Thoracic aorta (tissue), 2 donors: Measurements from ENCODE around the gene GPX4. TPM values are rescaled to one million over a fixed set of nuclear protein-coding genes. Genes with fewer than 3 reads are reported as not detected.

ENCODE experiments used
- ATAC-seq: fragments of 150-250 bp; one replicate; pipeline ENCODE4 v1.8.0; 2017; ENCODE audit warnings: low read depth; ENCODE audit not compliant: insufficient number of reproducible peaks, low FRiP score
- DNase-seq: peaks from one replicate; pipeline ENCODE4 v3.0.0-alpha.2; 2020; ENCODE audit warnings: low spot score
- H3K27ac ChIP-seq, 2 donors: fragments of 200-600 bp; sonication (generic); 1 replicate in 1 of 2; 2 replicates in 1 of 2; pipeline ENCODE4 v1.5.1; 2016; ENCODE audit warnings: mild to moderate bottlenecking in 2 of 2, moderate library complexity in 2 of 2
- H3K27me3 ChIP-seq: fragments of 200-600 bp; sonication (generic); replicated peaks from 2 replicates; pipeline ENCODE4 v1.6.0; 2016; ENCODE audit warnings: mild to moderate bottlenecking; ENCODE audit not compliant: insufficient read depth
- H3K36me3 ChIP-seq: fragments of 200-600 bp; sonication (generic); one replicate; pipeline ENCODE4 v1.5.1; 2016
- H3K4me1 ChIP-seq, 2 donors: fragments of 200-600 bp; sonication (generic); 1 replicate in 1 of 2; 2 replicates in 1 of 2; pipeline versions ENCODE4 v1.5.1 to v1.6.0; 2016; ENCODE audit warnings: low read depth in 2 of 2, mild to moderate bottlenecking in 1 of 2; ENCODE audit not compliant: control insufficient read depth in 1 of 2
- H3K4me3 ChIP-seq: fragments of 200-600 bp; sonication (generic); 2 replicates; pipeline ENCODE4 v1.5.1; 2016; ENCODE audit warnings: mild to moderate bottlenecking
- H3K9me3 ChIP-seq: fragments of 200-600 bp; sonication (generic); 2 replicates; pipeline ENCODE4 v1.5.1; 2016
- CTCF ChIP-seq: fragments of 200-600 bp; sonication (generic); IDR thresholded peaks from one replicate; pipeline ENCODE4 v1.5.1; 2019; ENCODE audit warnings: antibody characterized with exemption
- total RNA-seq, 2 donors: library from RNA; depleted of rRNA; stranded (reverse); fragments of >200 nt; gene quantifications; one replicate each; pipeline versions ENCODE4 v1.1.0 to v1.2.3, GENCODE V29; 2016

The GPX4 gene
- total RNA-seq, 2 donors from 2014 or later = 259 to 441 TPM

GRCh38 chr19:1102407-1103131 lies 1.2 kb upstream of the GPX4 start:
- no peaks in the 10 kb centered on the region for H3K9me3 ChIP-seq
- H3K27me3 ChIP-seq = no peaks in the 10 kb centered on the region
- TF ChIP-seq CTCF = no peak
- peaks cover 17% of the 10 kb centered on the region for H3K36me3 ChIP-seq
- H3K27ac ChIP-seq = peak overlapping the region; percentile 99
- ATAC-seq (peak; percentile 27), DNase-seq (peak; percentile 64)
- peak overlapping the region; percentile 97 for H3K4me3 ChIP-seq
- peaks cover 44 to 80% of the 10 kb centered on the region in 2 donors for H3K4me1 ChIP-seq

- TF ChIP-seq CTCF = no peak
- no peak for ATAC-seq
- H3K4me1 ChIP-seq = peaks cover 44 to 76% of the 10 kb centered on the region in 2 donors
These were observed 574 bp upstream of the GPX4 start for GRCh38 chr19:1103132-1103707.

GRCh38 chr19:1104311-1105007 lies 665 bp downstream of the GPX4 start:
- H3K9me3 ChIP-seq = no peaks in the 10 kb centered on the region
- DNase-seq = no peak

More at GRCh38 chr19:1103132-1103707, 574 bp upstream of the GPX4 start:
- H3K4me3 ChIP-seq = peak overlapping the region; percentile 97
- no peaks in the 10 kb centered on the region for H3K27me3 ChIP-seq
- no peaks in the 10 kb centered on the region for H3K9me3 ChIP-seq
- no peak for DNase-seq
- peaks cover 21% of the 10 kb centered on the region for H3K36me3 ChIP-seq
- H3K27ac ChIP-seq = peak overlapping the region; percentile 99

GRCh38 chr19:1105008-1105872 lies 1.4 kb downstream of the GPX4 start:
- peak overlapping the region; percentile 99 for H3K27ac ChIP-seq
- H3K9me3 ChIP-seq = no peaks in the 10 kb centered on the region
- peaks cover 35 to 55% of the 10 kb centered on the region in 2 donors for H3K4me1 ChIP-seq
- H3K27me3 ChIP-seq = no peaks in the 10 kb centered on the region
- no peak for TF ChIP-seq CTCF
- no peak for ATAC-seq
- H3K36me3 ChIP-seq = peaks cover 35% of the 10 kb centered on the region
- peak overlapping the region; percentile 97 for H3K4me3 ChIP-seq
- no peak for DNase-seq

More at GRCh38 chr19:1104311-1105007, 665 bp downstream of the GPX4 start:
- Histone ChIP-seq H3K27me3 (no peaks in the 10 kb centered on the region), H3K27ac (peak overlapping the region; percentile 99), H3K4me1 (peaks cover 38 to 63% of the 10 kb centered on the region in 2 donors), H3K36me3 (peaks cover 29% of the 10 kb centered on the region), H3K4me3 (peak overlapping the region; percentile 97)
- ATAC-seq = peak; percentile 3
- no peak for TF ChIP-seq CTCF
